Daoy (cell line): ENCODE data around the gene ARHGEF2. TPM values are rescaled to one million over a fixed set of nuclear protein-coding genes. Genes with fewer than 3 reads are reported as not detected.

Experiments used
- DNase-seq: peaks from one replicate; pipeline ENCODE4 v3.0.0-alpha.2; 2015; ENCODE audit warnings: low read depth
- total RNA-seq: library from RNA; depleted of rRNA; stranded (reverse); fragments of >200 nt; shearing (Covaris generic); gene quantifications from 2 replicates; pipeline ENCODE4 v1.2.3, GENCODE V29; 2014; rRNA removed

The ARHGEF2 gene
- 66.0 and 67.8 TPM in 2 replicates for total RNA-seq

DNA sequence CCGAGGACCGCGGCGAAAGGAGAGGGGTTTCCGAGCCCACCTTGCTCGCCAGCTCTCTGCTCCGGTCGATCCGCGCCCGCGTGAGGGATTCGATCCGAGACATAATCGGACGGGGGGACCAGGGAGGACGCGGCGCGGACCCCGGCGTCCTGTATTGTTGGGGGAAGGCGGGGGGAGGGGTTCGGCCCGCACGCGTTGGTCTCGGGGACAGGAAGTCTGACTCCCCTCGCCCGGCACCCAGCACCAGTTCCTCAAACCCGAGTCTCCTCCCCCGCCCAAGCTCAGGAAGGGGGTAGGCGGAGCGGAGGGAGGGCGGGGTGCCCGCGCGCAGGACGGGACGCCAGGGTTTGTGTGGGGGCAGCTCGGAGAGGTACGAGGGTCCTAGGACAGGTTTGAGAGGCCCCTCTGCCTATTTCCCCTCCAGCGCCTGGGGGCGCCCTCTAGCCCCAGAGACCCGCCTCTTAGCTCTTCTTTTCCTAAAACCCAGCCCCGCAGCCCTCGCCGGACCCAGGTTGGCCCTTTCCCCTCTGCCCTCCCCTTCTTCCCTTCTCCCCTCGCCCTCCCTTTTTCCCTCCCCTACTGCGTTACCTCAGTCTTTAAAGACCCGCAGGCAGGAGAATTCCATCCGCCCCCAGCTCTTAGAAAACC is at the start of gene ARHGEF2:
Gene ARHGEF2 (minus strand): TSS at position 223 of the 648 bp plus-strand sequence. CDS start 120 bp downstream, at position 103.
- DNase-seq: peak; percentile 87

DNA sequence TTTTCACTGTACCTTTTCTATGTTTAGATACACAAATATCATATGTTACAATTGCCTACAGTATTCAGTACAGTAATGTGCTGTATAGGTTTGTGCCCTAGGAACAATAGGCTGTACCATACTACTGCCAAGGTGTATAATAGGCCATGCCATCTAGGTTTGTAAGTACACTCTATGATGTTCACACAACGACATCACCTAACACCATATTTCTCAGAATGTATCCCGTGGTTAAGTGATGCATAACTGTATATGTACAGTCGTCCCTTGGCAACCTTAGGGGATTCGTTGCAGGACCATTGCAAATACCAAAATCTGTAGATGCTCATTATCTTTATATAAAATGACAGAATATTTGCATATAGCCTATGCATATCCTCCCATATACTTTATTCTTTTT is 48.2 kb upstream of the ARHGEF2 start:
- DNase-seq: no peak

DNA sequence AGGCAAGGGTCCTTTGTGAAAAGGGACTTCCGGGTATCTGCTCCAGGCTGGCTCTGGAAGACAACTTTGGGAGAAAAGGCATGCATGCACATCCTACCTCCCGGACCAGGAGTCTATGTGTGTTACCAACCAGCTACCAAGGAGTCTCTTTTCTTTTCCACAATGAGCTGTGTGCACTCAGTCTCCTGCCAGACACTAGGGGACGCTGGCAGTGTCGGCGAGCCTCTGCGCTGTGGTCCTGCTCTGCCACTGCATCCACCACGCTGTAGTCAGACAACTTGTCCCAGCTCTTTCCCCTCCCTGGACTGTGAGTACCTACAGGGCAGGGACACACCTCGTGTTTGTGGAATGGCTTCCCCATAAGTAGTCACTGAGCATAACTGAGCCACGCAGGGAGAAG is 47.5 kb upstream of the ARHGEF2 start:
- DNase-seq: peak; percentile 64

DNA sequence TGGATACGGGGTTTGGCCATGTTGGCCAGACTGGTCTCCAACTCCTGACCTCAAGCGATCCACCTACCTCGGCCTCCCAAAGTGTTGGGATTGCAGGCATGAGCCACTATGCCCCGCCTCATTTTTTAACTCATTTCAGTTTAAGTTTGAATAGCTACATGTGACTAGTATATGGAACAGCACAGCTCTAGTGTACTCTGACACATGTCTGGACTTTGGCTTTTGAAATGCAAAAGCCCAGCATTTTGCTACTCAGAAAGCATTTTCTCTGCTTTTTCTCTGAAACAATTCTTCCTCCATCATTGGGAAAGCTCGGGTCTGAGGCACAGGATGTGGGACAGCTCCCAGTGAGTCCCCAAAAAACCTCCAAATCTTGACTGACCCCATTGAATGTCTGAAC is 46.5 kb upstream of the ARHGEF2 start:
- no peak for DNase-seq

DNA sequence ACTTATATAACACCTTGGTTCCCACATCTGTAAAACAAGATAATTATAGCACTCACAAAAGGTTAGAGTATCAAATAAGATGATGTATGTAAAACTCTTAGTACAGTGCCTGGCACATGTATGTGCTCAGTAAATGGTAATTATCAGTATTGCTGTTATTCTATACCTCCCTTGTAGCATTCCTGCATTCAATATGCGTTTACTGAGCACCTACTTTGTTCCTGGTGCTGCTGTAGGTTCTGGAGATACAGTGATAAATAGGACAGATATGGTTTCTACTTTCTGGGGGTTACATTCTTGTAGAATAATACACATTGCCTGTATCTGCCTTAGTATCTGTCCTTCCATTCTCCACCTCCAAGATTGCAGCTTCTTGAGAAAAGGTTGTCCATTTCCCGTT is 43.6 kb upstream of the ARHGEF2 start:
- DNase-seq: no peak

DNA sequence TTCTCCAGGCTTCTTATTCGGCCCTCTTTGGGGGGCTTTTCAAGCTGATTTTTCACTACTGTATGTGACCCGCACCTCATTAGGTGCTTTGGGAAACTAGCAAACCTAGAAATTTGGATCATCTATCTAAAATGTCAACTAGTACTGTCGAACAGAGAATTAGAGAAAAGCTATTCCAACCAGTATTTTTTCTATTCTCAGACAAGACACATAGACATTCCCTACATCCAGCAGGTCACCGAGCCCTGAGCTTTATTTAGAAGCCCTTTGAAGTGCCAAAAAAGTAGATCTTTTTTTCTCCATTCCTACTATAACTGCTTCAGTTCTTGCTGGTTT is 42.7 kb upstream of the ARHGEF2 start:
- DNase-seq: no peak

DNA sequence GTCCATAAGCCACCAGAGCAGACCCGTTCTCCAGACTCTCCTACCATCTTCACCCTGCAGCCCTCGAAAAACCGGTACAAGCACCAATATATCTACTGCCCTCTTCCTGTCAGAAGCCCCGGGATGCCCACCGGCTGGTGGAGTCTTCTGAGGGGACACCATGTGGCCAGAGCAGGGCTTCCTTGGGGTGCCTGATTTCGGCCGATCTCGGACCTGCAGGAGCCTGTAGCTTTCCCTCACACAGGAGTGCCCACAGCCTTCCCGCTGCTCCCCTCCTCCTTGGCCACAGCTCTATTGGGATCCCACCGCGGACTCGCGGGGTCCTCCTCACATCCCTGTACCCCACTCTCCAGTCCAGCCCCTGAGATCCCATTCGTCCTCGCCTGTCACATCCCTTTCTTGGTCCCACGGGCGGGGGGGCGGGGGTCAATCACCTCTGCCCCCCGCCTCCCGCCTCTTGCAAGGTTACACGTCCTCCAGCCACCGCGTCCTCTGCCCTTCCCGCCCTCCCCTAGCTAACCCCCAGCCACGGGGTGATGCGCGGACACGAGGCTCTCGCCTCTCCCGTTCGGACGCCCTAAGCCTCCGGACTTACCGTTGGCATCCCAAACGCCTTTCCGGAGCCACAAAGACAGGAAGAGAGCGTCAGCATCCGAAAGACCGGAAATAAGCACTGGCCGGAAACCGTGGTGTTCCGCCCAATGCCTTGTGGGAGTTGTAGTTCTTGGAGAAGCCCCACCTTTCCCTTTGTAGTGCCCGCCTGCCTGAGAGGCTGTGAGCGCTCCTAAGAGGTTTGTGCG is 42.1 kb upstream of the ARHGEF2 start, which contains the start of gene SSR2:
Gene SSR2 (minus strand): TSS at position 659 of the 800 bp plus-strand sequence. CDS start 784 bp downstream, outside the sequence.
- peak; percentile 95 for DNase-seq

DNA sequence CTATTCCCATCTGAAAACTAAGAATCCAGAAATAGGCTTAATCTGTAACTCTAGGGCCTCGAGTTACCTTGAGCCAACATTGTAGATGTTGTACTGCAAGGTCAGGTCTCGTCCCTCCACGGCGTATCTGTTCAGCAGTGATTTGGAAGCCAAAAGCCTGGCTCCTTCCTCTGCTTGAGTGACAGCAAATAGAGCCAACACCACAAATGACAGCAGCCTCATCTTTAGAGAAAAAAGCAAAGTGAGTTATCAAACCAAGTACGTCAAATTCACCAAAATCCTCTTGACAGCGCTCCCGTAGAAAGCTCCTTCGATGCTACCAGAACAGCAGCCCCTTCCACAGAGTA is 41.6 kb upstream of the ARHGEF2 start:
- no peak for DNase-seq

DNA sequence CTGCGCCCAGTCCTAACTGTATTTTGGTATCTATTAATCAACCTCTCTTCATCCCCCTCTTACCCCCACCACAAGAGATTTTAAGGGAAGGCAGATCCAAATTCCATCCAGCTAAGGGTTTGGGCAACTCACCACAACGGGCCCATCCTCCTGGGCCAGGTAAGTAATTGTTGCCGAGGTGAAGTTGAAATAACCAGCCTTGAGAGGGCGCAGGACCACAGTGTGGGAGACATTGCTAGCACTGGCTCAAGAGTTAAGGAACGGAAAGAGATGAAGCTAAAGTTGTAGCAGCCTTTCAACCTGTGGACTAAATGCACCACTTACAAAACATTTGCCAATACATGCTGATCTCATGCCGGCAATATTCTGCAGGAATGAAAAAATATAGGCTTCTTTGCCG is 36.5 kb upstream of the ARHGEF2 start:
- DNase-seq: no peak

DNA sequence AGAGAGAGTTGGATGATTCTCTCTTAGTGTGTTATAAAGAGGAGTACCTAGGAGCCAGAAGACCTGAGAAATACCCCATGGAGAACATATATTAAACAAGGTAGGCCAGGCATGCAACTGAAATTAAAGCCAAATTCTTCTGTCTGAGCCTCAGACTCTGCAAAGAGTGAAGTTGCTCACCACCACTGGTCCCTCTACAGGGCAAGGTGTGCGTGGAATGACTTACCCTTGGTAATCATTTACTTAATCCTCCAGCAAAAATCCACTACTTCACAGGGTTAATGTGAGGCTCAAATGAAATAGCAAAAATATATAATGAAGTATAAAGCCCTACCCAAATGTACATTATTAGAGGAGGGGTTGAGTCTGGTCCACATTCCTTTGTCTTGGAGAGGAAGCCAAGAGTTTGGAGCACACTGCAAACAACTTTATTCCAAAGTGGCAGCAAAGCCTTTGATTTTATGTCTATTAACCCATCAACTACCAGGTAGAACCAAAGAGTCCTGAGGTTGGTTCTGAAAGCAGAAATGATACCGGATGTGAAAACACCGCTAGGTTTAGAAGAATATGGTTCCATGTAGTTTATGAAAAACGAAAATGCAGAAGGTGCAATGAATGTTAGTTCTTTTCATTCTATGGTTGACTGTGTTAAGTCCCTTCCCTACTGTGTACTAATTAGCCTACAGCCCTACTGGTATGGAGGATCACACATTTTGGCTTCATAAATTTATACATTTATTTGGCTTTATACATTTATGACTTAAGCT is 33.9 kb upstream of the ARHGEF2 start:
- no peak for DNase-seq

DNA sequence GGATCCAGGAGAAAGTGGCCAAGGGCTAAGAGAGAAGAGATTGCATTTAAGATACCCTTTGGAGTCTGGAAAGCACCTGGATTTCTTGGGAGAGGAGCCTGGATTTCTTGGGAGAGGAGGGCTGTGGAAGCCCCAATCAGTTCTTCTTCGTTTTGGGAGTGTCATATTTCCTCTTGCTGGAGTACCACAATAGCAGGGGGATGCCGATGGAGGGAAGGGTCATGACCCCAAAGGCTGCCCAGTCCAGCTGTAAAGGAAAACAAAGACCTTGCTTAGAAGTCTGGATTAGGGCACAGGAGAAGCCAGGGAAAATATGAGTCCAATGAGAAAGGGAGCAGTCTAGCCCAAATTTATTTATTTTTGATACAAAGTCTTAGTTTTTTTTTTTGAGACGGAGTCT is 31.1 kb upstream of the ARHGEF2 start:
- no peak for DNase-seq

DNA sequence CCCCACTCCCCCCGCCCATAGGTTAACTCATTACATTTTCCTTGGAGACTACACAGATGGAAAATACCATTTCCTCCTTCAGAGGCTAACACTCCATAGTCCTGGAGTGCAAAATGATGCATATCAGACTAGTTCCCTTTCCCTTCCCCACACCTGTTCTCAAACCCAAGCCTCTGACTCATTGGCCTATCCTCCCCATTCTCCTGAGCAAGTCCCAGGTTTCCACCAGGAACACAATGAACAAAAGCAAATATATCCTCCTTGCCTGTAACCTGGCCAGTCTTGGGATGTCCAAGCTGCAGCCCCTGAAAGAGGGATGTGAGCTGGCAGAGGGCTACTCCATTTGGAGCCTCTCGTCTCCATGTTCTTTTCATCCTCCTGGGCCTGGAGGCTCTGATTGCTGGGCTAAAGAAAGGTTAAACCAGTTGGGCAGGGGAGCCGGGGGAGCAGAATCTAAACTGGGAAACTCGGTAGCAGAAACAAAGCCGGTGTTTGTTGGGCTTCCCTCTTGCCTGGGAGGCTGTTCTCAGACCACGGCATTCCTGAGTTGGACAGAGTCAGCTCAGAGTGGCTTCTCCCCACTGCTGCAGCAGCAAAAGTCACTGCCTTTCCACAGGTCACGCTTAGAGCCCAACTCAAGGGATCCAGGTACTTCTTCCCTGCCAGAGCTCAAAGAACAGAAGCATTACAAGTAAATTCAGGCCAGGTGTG is 28.5 kb upstream of the ARHGEF2 start:
- DNase-seq: no peak

DNA sequence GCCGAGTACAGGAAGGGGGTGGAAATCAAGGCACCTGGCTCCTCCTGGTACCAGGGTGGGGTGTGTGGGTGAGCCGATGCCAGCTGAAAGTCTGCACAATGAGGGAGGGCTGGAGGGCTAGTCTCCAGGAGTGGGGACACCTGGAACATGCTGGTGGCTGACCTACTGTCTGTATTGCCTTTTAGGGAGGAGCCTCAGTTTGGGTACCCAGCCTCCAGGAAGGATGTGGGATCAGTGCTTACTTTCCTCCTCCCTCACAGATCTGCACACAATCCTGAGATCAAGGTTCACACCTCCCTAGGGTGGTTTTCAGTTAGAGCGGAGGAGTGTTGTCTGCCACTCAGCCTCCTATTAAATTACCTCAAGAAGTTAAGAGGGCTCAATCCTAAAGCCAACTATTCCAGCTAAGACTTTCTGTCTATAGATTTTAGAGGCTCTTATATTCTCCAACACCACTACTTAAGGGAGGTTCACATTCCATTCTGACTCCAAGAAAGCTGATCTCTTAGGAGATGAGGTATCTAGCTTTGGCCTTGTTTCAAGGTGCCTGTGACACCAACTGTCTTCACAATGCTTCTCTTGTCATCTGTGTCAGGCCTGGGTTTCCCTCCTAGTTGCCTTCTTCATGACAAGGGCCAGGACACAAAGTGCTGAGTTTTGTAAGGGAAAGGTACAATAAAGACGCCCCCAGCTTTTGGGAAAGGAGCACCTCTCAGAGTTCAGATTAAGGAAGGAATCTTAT is 26.7 kb upstream of the ARHGEF2 start:
- DNase-seq: no peak

DNA sequence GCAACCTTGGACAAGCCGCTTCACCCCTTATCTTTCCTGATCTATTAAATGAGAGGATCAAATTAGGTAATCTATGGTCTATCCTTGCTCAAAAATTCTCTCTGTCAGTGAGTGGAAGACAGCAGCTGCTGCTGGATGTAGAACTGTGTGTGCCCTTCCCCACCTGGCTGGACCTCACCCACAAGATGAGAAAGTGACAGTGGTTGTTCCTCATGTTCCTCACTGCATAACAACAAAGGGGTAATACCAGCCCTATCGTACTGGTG is 25.5 kb upstream of the ARHGEF2 start:
- no peak for DNase-seq

DNA sequence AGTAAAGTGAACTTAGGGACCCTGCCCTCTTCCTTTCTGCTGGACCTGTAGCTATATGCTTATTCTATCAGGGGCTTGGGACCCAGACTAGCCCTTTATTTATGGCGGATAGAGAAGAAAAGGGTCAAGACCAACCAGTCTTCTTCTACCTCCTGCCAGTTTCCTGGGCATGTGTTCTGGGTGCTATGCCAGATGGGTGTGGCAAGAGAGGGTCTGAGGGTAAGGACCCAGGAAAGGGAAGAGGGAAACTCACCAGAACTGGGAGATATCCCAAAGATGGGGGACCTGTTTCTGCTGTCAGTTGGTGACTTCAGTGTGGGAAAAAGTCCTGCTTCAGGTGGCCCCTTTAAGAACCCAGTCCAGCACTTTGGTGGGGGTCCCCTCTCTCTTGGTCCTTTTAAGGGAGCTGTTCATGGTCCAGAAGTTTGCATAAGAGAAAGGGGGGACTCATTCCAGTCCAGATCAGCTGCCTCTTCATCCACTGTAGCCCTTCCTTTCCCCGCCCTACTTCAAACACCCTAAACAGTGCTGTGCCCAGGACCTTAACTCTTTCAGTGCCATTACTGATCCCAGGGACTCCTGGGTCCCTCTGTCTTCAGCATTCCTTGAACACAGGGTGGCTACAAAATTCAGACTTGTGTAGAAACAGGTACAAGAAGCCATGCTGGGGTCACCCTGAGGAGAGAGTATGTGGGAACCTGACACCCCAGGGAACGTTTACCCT is 24.0 kb upstream of the ARHGEF2 start:
- DNase-seq: no peak

DNA sequence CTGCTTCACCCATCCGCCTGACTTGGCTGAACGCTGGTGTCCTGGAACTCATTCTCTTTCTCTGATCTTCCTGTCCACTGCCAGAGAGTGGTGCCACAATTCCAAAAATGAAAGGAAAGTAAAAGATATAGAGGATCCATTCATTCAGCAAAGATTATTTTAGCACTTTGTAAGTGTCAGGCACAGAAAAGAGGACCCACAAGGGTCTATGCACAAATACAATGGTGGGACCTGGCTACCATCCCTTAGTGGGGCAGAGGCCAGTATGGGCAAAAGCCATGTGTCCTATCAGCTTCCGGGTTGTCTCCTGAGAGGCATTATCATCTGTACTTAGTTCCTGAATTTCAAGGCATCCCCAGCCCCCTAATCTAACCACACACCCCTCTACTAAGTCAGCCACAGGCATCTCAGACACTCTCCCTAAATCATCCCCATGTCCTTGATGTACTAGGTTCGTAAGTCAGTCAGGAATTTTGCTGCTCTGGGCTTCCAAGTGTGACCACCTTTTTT is 23.4 kb upstream of the ARHGEF2 start:
- DNase-seq: no peak

DNA sequence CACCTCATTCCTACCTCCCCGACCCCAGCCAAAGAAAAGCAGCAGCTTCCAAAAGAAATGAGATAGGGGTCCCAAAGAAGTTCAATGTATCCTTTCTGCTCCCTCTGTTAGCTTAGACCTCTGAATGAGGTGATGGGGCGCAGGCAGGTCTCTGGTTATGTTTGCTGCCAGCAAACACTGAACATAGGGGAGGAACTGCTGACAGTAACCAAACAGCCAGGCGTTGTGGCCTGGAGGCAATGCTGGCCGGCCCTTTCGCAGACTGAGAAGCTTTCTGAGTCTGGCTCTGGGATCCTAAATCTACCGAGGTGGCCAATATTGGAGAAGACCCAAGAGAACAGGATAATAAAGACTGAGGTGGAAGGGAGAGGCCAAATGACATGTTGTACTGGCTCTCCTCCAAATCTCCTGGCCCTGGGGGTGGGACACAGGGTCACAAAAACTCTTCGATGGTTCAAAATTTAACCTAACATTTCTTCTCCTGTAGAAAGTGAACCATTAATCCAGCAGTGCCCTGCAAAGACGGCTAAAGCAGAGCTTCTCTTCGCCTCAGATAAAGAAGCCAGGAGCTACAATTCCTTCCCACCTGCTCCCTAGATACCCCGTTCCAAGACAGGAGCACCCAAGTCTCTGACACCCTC is 22.8 kb upstream of the ARHGEF2 start:
- DNase-seq: no peak

DNA sequence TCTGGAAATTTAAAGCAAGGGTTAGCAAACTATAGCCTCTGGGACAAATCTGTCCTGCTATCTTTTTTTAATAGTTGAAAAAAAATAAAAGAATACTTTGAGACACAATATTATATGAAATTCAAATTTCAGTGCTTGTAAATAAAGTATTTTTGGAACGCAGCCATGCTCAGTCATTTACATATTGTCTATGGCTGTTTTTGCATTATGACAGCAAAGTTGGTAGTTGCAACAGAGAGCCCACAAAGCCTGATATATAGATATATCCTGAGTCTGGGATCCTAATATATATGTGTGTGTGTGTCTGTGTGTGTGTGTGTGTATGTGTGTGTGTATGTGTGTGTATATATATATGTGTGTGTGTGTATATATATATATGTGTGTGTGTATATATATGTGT is 21.6 kb upstream of the ARHGEF2 start:
- no peak for DNase-seq

DNA sequence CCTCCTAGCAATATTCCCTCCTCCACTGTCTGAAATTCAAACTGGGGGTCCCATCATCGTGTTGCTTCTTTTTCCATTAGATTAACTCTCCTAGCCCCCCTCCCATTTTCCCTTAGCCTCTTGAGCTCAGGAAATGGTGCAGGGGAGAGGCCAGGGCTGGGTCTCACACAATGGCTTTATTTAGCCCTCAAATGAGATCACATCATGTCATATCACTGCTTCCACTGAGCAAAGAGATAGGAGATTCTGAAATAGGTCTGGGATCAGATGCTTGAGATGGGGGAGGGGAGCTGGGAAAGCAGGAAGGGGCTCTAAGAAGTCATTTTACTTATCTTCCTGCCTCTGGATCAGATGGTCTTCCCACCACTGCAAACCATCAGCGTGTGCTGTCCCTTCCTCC is 17.8 kb upstream of the ARHGEF2 start:
- DNase-seq: no peak

DNA sequence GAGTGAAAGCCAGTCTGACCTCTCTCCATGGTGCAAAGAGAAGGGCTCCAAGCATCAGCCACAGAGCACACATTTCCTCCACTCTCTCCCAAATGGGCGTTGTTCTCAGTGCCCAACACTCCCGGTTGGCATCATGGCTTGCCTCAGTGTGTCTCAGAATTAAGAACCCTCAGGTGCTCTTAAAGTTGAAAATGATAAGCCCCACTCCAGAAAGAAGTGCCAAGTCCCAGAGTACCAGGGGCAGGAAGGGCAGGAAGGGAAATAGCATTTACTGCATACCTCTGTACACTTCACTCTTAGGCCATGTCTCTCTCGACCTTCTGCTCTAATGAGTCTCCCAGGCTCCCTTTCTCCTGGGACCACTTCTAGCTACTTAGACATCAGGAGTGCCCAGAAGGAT is 15.2 kb upstream of the ARHGEF2 start:
- DNase-seq: no peak
